Measurements from ENCODE around the gene MAPK7.

GRCh38 chr17:19329136-19329535, 49.2 kb upstream of the MAPK7 start:
- TF ChIP-seq POLR2A (IDR thresholded peaks at IDR 0.05; ENCODE audit: low read depth, low read length) (no peak), POLR2AphosphoS5 (IDR thresholded peaks at IDR 0.05; ENCODE audit: low read depth, low read length) (no peak), TAF1 (IDR thresholded peaks at IDR 0.05; ENCODE audit: low read depth, low read length) (no peak), PAX5 (IDR thresholded peaks at IDR 0.05; ENCODE audit: insufficient read depth, low read length, severe bottlenecking) (no peak), SPI1 (IDR thresholded peaks at IDR 0.05; ENCODE audit: low read depth, low read length) (no peak), POU2F2 (IDR thresholded peaks at IDR 0.05; ENCODE audit: low read depth, low read length) (no peak)

All from GM12891 (cell line).